HG02763 (cell line): ENCODE results near the gene RUNDC3A.

Experiments
- ATAC-seq: cut with Tn5 transposase; IDR thresholded peaks from one replicate; pipeline ENCODE4 v1.9.1; 2021; ENCODE audit warnings: mild to moderate bottlenecking, moderate library complexity; ENCODE audit not compliant: unreplicated experiment

RUNDC3A gene

DNA sequence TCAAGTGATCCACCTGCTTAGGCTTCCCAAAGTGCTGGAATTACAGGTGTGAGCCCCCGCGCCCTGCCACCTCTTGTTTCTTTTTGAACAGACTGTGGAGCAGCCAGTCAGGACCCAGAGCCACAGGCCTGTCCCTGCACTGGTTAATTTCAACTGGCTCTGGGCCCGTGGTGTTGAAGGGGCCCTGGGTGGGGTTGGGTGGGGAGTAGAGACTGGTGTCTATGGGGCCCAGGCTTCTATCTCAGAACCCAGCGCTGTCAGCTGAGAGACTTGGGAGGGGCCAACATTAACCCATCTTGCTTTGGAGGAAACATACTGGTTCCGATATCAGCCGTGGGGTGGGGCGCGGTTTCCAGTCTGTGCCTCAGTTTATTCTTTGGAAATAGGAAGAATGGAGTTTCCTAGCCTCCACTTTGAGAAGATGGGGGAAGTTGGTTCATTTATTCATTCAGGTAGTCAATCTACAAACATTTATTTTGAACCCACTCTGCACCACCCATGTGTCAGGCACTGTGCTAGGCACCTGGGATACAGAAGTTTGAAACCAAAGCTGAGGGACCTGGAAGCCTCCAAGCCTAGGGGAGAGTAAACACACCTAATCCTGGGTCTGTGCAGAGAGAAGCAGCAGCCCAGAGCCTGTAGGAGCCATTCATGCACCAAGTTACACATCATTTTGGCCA is 24.9 kb upstream of the RUNDC3A start:
- ATAC-seq = no peak

DNA sequence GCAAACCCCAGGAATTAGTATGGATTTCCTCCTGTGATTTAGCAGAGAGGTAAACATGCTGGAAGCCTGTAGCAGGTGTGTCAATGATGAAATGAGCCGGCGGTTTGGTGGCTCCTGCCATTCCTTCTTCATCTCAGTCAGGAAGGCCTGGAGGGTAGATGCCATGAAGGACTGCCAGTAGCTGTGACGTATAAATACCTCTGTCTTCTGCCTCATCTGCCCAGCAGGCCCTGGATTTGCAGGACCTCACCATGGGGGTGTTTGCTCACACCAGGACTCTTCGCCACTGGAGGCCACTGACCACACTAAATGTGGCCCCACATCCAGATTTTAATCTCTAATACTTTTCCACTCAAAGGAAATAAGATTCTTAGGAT is 24.4 kb upstream of the RUNDC3A start:
- ATAC-seq = no peak

DNA sequence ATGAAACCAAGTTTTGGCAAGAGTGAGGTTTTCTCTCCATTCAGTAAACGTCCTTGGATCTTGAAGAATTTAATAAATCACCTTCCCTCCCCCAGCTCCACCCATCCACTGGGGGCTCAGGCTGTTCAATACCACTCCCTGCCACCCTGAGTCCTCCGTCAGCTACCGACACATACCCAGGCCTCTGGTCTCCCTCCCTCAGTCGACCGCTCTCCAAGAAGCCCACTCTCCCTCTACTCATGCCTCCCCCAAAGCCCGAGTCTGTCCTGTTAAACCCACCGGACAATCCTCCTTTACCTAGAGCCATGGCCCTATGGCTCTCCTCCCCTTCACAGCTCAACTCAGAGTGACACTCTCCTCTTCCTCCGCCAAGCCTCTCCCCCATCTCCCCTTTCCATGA is 20.8 kb upstream of the RUNDC3A start:
- no peak for ATAC-seq

DNA sequence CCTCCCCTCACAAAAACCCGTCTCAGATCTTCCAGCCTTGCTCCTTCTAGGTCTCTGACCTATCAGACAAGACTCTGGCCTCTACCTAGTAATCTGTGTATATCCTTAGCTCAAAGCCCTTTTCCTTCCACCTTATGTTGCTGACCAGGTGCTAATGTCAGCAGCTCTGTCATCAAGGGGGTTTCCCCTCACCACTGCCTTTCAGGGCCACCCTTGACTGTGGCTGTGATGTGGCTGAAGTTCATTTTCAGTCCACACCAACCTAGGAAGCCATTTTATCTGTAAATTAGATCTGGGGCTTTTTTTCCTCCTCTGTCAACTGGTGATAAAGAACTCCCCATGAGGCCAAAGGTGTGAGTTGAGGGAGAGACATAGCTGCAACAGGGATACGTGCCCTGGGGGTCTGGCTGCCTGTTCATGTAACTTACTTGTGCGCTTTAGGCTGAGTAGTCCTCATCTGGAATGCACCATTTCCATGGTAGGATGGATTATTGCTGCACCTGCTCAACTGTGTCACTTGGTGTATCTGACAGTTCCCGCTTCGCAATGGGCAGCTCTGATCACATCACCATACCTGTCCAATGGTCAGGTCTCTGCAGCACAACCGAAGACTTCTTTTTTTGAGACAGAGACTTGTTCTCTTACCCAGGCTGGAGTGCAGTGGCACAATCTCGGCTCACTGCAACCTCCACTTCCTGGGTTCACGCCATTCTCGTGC is 14.7 kb upstream of the RUNDC3A start:
- no peak for ATAC-seq

DNA sequence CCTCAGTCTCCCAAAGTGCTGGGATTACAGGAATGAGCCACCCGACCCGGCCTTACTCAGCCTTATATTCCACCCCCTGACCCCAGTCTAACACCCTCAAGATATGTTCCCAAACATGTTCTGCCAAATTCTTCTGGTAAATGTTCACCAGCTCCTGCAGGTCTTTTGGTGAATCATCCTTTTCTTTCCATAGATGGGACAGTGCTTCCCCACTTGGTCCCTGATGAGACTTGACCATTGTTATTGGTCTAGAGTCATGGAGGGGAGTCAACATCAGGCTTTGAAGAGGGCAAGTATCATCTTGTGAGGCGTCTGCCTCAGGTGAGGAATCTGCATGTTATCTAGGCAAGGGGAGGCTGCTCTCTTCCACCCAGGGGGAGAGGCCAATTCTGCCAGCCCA is 10.4 kb upstream of the RUNDC3A start:
- ATAC-seq = no peak

DNA sequence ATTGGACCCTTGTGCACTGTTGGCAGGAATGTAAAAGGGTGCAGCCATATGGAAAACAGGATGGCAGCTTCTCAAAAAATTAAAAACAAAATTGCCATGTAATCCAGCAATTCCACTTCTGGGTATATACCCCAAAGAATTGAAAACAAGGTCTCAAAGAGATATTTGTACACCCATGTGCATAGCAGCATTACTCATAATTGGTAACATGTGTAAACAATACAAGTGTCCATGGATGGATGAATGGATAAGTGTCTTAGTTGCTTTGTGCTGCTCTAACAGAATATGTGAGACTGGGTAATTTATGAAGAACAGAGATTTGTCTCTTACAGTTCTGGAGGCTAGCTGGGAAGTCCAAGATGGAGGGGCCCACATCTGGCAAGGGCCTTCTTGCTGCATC is 3.8 kb upstream of the RUNDC3A start:
- ATAC-seq = no peak

DNA sequence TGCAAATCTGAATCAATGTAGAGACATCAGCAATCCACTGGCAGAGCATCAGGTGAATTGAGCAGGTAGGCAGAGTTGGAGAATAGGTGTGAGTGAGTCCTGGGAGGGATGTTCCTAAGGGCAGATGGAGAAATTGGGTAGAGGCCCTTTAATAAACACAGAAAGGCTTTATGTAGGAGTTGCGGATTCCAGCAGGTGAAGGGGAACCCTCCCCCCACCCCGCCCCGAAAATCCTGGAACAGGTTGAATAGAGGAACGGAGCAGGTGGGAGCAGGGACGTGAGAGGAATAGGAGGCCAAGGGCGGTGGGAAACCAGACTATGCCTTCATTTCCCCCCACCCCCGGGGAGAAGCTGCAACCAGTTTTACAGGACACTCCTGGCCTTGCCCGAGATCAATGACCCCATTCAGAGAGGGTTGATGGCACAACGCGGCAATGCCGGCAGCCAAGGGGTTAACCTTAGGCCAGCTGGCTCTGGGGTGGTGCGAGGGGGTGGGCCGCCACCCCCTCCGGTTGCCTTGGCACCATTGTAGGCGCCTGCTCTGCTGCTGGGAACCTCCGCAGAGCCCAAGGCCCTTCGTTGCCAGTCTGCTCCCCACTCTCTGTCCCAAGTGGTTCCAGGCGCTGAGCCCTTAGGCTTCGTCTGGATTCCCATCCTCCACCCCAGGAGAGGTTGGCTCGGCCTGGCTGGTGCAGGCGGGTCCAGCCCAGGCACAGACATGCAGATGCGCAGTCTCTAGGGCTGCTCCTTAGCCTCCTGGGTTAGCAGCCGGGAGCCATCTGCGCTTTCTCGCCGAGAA is 814 bp upstream of the RUNDC3A start:
- no peak for ATAC-seq

DNA sequence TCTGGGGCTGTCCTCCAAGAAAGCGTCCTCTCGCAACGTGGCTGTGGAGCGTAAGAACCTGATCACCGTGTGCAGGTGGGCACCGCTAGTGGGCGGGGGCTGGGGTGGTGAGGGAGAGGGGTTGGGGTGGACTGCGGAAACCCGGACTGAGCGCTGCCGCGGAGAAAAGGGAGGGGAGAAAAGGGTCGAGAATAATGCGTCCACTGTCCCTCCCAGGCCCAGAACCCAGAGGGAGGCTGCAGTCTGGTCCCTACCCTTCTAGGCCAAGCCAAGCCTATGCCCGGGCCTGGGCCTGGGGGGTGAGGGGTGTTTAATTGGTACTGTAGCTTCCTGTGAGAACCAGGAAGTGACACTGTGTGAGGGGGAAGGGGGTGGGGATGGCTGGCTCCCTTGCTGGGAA is 464 bp downstream of the RUNDC3A start:
- no peak for ATAC-seq

DNA sequence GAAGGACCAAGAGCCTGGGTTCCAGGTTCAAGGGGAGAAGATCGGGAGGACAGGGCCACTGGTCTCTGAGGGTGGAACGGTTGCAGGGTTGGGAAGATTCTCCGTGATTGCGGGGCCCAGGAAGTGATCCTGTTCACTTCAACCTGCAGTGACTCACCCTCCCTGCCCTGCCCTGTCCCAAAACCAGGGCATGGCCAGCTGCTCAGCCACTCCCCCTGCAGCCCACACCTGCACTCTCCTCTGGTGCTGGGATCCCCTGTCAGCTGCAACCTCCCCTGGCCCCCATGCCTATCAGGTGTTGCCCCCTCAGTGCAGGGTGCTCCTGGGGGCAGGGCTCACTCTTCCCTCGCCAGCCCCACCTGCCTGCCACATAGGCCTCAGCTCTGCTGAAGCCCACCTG is 1.1 kb downstream of the RUNDC3A start:
- no peak for ATAC-seq

DNA sequence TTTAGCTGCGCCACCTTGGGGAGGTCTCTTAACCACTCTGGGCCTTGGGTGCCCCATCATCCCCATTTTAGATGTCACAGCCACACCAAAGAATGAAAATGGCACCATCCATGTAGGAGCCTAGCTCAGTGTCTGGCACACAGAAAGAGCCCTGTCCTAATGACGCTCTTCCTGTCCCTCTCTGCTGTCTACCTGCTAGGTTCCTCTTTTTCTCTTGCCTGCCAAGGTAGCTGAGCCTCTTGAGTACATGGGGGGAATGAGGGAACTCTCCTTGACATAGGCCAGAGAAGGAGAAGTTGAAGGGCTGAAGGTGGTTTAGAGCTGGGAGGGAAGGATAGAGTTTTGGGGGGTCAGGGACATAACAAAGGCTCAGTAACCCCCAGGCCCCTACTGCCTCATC is 1.8 kb downstream of the RUNDC3A start:
- ATAC-seq = no peak

DNA sequence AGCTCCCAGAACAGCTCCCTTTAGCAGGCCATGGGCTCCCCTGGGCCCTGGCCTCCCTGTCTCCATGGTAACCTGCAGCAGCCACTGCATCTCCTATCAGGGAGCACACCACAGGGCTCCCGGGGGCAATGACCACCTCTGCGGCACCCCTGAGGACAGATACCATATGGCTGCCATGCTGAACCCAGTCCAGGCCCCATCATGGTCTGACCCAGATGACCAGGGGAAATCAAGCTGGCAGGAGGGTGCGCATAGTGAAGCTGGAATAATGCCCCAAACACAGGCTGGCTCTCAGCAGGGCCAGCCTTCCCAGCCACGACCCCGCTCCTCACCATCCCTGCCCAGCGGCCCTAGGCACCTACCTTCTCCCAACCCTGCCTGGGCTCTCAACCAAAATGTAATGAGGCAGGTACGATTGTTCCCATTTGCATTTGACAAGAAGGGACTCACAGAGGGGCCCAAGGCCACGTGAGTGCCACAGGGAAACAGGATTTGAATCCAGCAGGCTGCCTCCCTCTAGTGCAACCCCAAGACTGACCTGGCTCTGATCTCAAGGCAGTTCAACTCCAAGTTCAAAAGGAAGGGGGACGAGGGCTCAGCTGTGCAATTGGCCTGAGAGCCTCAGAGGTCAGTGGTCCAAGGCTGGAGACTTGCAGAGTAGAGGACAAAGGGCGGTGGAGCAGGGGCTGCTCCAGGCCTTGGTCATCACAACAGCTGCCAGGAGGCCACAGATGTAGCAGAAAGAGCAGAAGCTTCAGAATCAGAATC is 2.4 kb downstream of the RUNDC3A start:
- ATAC-seq = no peak

DNA sequence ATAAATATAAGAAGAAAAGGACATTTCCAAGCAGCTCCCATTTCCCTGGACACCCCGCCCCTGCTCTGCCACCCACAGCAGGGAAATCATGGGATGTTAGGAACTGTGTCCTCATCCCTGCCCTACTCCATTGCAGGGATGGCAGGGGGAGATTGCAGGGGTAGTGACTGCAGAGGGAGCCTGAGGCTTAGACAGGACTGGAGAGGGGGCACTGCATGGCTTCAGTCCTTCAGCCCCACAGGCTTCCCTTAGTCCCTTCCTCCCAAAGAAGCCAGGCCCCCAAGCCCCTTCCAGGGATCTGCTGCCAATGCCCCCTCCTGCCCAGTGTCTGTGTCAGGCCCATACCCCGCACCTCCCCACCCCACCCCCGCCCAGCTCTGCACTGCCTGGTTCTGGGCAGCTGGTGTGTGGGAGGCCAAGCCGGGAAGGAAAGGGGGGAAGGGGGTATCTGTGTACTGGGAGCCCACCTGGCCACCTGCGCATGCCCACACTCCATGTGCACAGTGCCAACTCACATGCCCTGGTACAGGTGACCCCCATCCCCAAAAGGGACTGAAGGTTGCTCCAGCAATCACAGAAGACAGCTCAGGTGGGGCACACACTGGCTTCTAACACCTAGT is 3.3 kb downstream of the RUNDC3A start:
- no peak for ATAC-seq

DNA sequence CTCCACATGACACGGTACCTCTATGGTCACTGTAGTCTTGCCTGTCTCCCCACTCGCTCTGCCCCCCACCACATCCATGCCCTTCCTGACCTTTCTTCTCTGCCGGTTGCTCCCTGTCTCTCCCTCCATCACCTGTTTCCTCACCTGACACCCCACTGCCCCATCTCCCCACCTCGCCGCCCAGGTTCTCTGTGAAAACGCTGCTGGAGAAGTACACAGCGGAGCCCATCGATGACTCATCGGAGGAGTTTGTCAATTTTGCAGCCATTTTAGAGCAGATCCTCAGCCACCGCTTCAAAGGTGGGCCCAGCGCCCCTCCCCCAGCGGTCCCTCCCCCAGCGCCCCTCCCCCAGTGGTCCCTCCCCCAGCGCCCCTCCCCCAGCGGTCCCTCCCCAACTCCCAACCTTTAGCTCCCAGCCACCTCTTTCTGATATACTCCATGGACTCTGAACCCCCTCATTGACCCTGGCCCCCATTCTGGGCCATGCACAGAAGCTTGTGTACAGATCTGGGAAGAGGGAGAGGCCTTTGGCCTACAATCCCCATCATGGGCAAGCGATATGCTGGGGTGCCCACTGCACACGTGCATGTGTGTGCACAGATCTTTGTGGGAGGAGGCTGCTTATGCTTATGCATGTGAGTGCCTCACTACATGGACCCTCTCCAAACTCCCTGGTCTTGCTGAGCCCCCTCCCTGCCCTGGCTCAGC is 4.1 kb downstream of the RUNDC3A start:
- no peak for ATAC-seq

DNA sequence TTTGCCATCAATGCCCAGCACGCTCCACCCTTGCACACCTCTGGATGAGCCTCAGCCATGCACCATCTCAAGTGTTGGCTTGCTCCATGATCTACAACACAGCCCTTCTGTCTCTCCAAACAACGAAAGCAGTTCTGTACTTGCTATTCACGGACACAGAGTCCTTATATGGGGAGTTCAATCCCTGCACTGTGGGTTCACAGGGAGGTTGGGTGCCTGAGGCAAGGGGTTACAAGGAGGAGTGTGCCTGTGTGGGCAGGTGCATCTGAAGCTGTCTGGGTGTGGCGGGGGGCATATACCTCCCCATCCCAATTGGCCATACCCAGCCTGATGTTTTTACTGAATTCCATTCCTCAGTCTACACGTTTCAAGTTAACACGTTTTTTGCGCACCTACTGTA is 5.6 kb downstream of the RUNDC3A start:
- ATAC-seq = no peak

DNA sequence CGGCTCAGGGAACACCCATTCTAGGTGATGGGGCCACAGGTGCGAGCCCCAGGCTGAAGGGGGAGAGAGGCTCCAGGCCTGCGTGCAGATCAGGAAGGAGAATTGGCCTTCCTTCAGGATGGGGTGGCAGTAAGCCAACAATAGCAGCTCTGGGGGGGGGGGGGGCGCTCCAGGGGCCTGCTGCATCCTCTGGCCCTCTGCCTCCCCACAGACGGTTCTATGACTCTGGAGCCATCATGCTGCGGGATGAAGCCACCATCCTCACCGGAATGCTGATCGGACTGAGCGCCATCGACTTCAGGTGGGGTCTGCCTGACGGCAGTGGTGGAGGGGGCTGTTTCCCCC is 6.1 kb downstream of the RUNDC3A start:
- ATAC-seq = no peak

DNA sequence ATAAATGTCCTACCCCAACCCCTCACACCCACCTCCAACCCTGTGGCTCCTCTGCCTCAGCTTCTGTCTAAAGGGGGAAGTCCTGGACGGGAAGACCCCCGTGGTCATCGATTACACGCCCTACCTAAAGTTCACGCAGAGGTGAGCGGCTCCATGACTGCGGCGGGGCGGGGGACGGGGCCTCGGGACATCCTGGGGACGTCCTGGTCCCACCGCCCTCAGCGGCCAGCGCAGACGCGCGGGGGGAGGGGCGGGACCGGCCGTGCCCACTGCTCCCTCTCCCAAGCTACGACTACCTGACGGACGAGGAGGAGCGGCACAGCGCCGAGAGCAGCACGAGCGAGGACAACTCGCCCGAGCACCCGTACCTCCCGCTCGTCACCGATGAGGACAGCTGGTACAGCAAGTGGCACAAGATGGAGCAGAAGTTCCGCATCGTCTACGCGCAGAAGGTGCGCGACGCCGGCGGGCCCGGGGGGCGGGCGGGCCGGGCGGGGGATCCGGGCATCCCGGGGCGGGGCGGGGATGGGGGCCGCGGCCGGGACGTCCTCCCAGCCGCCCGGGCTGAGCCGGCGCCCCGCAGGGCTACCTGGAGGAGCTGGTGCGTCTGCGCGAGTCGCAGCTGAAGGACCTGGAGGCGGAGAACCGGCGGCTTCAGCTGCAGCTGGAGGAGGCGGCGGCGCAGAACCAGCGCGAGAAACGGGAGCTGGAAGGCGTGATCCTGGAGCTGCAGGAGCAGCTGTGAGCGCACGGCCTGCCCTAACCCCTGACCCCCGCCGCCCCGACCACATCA is 6.7 kb downstream of the RUNDC3A start:
- no peak for ATAC-seq

DNA sequence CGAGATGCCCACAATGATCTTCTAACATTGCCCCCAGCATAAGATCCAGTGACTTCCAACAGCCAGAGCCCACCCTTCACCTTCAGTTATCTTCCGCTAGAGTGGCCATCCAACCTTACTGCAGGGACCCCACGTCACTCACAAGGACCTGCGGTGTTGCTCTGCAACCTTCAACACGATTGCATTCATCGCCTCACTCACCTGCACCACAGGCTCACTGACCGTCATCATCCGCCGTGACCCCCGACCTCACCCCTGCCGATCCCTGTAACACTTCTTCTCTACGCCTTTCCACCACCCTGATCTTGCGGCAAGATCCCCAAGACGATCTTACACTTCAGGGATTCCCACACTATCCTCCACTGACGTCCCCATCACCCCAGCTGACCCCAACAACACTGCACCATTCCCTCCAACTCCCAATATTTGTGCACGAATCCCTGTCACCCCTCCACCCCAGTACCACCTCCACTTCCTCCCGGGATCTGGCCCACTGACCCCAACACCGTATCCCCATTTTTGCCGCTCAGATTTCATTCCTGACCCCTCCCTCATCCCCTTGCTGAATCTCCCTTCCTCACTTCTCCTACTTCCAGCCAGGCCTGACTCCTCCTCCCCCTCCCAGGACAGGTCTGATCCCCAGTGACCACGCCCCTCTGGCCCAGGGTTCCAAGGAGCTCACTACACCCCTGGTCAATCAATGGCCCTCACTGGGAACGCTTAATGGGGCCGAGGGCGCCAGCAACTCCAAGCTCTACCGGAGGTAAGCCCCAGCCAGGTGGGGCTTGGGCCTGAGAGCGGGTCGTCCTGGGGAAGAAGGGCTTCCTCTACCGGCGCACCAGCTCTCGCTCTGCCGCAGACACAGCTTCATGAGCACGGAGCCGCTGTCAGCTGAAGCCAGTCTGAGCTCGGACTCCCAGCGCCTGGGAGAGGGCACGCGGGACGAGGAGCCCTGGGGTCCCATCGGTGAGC is 7.6 kb downstream of the RUNDC3A start:
- ATAC-seq = no peak

DNA sequence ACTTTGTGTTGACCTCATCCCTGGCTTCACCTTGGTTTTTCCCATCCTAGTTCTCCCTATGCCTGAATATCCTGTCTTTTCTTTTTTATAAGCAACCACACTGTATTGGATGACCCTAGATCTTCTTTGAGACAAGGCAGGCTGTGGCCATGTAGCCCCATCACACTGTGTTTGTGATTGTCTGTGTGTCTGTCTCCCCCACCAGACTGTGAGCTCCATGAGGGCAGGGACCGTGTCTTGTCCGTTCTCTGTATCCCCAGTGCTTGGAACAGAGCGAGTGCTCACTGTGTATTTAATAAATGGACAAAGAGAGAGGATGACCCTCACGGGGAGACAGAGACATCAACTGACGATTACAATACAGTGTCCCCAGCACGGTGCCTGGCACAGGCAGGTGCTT is 9.1 kb downstream of the RUNDC3A start:
- no peak for ATAC-seq
